GM23338 (cell line): ENCODE data around the gene ZNF69. TPM values are rescaled to one million over a fixed set of nuclear protein-coding genes. Genes with fewer than 3 reads are reported as not detected.

Experiments used
- ATAC-seq: fragments of 200-7000 bp; cut with Tn5 transposase; 3 replicates; pipeline ENCODE4 v1.9.1; 2020
- DNase-seq: peaks from one replicate; pipeline ENCODE4 v3.0.0-alpha.2; 2015; ENCODE audit warnings: low spot score
- H2AFZ ChIP-seq: fragments of 200-600 bp; sonication (generic); 2 replicates; pipeline ENCODE4 v1.8.0; 2016; ENCODE audit warnings: antibody characterized with exemption, mild to moderate bottlenecking, moderate library complexity
- H3F3A ChIP-seq: fragments of 200-600 bp; sonication (generic); replicated peaks from 2 replicates; pipeline ENCODE4 v1.8.0; 2017; ENCODE audit warnings: antibody characterized with exemption, mixed run types, low read depth
- H3K27ac ChIP-seq: fragments of 200-600 bp; sonication (generic); 2 replicates; pipeline ENCODE4 v1.6.1; 2016; ENCODE audit warnings: low read depth
- H3K27me3 ChIP-seq: fragments of 200-600 bp; sonication (generic); 2 replicates; pipeline ENCODE4 v1.8.0; 2016; ENCODE audit warnings: mild to moderate bottlenecking, mixed run types, moderate library complexity; ENCODE audit not compliant: insufficient read depth
- H3K36me3 ChIP-seq: fragments of 200-600 bp; sonication (generic); 2 replicates; pipeline ENCODE4 v1.8.0; 2016; ENCODE audit warnings: mild to moderate bottlenecking; ENCODE audit not compliant: insufficient read depth
- H3K4me1 ChIP-seq: fragments of 200-600 bp; sonication (generic); 2 replicates; pipeline ENCODE4 v1.8.0; 2016; ENCODE audit warnings: mild to moderate bottlenecking, moderate library complexity; ENCODE audit not compliant: insufficient read depth
- H3K4me2 ChIP-seq: fragments of 200-600 bp; sonication (generic); 2 replicates; pipeline ENCODE4 v1.7.1; 2017; ENCODE audit warnings: mixed run types
- H3K4me3 ChIP-seq: fragments of 200-600 bp; sonication (generic); 2 replicates; pipeline ENCODE4 v1.6.1; 2016; ENCODE audit warnings: mixed run types
- H3K79me2 ChIP-seq: fragments of 200-600 bp; sonication (generic); replicated peaks from 2 replicates; pipeline ENCODE4 v1.8.0; 2017; ENCODE audit warnings: mild to moderate bottlenecking; ENCODE audit not compliant: insufficient read depth
- H3K9me2 ChIP-seq: fragments of 200-600 bp; sonication (generic); 2 replicates; pipeline ENCODE4 v1.8.0; 2017; ENCODE audit not compliant: insufficient read depth
- H4K20me1 ChIP-seq: fragments of 200-600 bp; sonication (generic); replicated peaks from 2 replicates; pipeline ENCODE4 v1.8.0; 2017; ENCODE audit warnings: mild to moderate bottlenecking; ENCODE audit not compliant: insufficient read depth
- H3K27ac Mint-ChIP-seq: 2 replicates; pipeline ENCODE4 v1.8.0; 2020; ENCODE audit warnings: inconsistent platforms, mild to moderate bottlenecking, moderate library complexity, mixed read lengths
- H3K27me3 Mint-ChIP-seq: 3 replicates; pipeline ENCODE4 v1.8.0; 2022; ENCODE audit warnings: low read depth, mild to moderate bottlenecking, moderate library complexity, mixed read lengths, inconsistent platforms; ENCODE audit not compliant: insufficient read depth, poor library complexity
- H3K36me3 Mint-ChIP-seq: 3 replicates; pipeline ENCODE4 v1.8.0; 2021; ENCODE audit warnings: low read depth, mild to moderate bottlenecking, inconsistent platforms, moderate library complexity, mixed read lengths
- H3K4me1 Mint-ChIP-seq: 3 replicates; pipeline ENCODE4 v1.8.0; 2020; ENCODE audit warnings: mild to moderate bottlenecking, inconsistent platforms, mixed read lengths
- H3K4me3 Mint-ChIP-seq: 3 replicates; pipeline ENCODE4 v1.8.0; 2021; ENCODE audit warnings: moderate library complexity, mild to moderate bottlenecking, inconsistent platforms, mixed read lengths
- H3K9me3 Mint-ChIP-seq: 3 replicates; pipeline ENCODE4 v1.8.0; 2020; ENCODE audit warnings: moderate library complexity, mild to moderate bottlenecking, inconsistent platforms, mixed read lengths
- CREB1 ChIP-seq: fragments of 250-450 bp; sonication (Bioruptor Pico); IDR thresholded peaks from 2 replicates; pipeline ENCODE4 v1.5.0; 2020; ENCODE audit warnings: low read depth, mild to moderate bottlenecking, moderate library complexity
- EZH2phosphoT487 ChIP-seq: fragments of 200-600 bp; sonication (generic); IDR thresholded peaks from one replicate; pipeline ENCODE4 v1.8.1; 2018; ENCODE audit warnings: antibody characterized with exemption; ENCODE audit not compliant: unreplicated experiment
- JUNB ChIP-seq: IDR thresholded peaks from one replicate; pipeline ENCODE4 v1.6.1; 2016; ENCODE audit warnings: antibody characterized with exemption; ENCODE audit not compliant: unreplicated experiment
- NANOG ChIP-seq: IDR thresholded peaks from 2 replicates; pipeline ENCODE4 v1.6.1; 2016; ENCODE audit warnings: antibody characterized with exemption, borderline replicate concordance
- STAT1 ChIP-seq: IDR thresholded peaks from one replicate; pipeline ENCODE4 v1.6.1; 2016; ENCODE audit warnings: antibody characterized with exemption; ENCODE audit not compliant: unreplicated experiment
- ZNF114 ChIP-seq: fragments of 250-450 bp; sonication (Bioruptor Pico); IDR thresholded peaks from 2 replicates; pipeline ENCODE4 v1.5.0; 2020; ENCODE audit warnings: mild to moderate bottlenecking, moderate library complexity
- ZNF331 ChIP-seq: fragments of 250-450 bp; sonication (Bioruptor Pico); IDR thresholded peaks from 2 replicates; pipeline ENCODE4 v1.5.0; 2020; ENCODE audit warnings: low read depth, mild to moderate bottlenecking, moderate library complexity
- polyA plus RNA-seq: library from polyadenylated mRNA; unstranded; fragments of >200 nt; fragmentation: Nextera tagmentation; extraction: Ambion mirVana; gene quantifications from 2 replicates; pipeline ENCODE4 v1.2.1, GENCODE V29; 2016
- total RNA-seq: library from RNA; depleted of rRNA; stranded (reverse); fragments of >200 nt; shearing (Covaris generic); gene quantifications from 2 replicates; pipeline ENCODE4 v1.2.3, GENCODE V29; 2014
- TF ChIP-seq, protein P1 (sequence below): fragments of 250-450 bp; sonication (Bioruptor Pico); IDR thresholded peaks from 2 replicates; pipeline ENCODE4 v1.5.0; 2020; ENCODE audit warnings: mild to moderate bottlenecking, moderate library complexity
- TF ChIP-seq, protein P2 (sequence below), 2 experiments: fragments of 200-600 bp in 1 of 2; sonication (generic) in 1 of 2; conservative IDR thresholded peaks; 2 replicates each; pipeline versions ENCODE4 v1.5.1 to v1.6.1; 2016 to 2017; ENCODE audit warnings: antibody characterized with exemption in 2 of 2, low read depth in 2 of 2, mild to moderate bottlenecking in 2 of 2, moderate library complexity in 1 of 2
- TF ChIP-seq, protein P3 (sequence below): IDR thresholded peaks from one replicate; pipeline ENCODE4 v1.6.1; 2018; ENCODE audit warnings: antibody characterized with exemption; ENCODE audit not compliant: unreplicated experiment
- TF ChIP-seq, protein P4 (sequence below): IDR thresholded peaks from 2 replicates; pipeline ENCODE4 v1.6.1; 2016; ENCODE audit warnings: antibody characterized with exemption

Gene ZNF69
- total and polyA plus RNA-seq, 2 experiments from 2014 or later = 15.8 to 60.4 TPM

DNA sequence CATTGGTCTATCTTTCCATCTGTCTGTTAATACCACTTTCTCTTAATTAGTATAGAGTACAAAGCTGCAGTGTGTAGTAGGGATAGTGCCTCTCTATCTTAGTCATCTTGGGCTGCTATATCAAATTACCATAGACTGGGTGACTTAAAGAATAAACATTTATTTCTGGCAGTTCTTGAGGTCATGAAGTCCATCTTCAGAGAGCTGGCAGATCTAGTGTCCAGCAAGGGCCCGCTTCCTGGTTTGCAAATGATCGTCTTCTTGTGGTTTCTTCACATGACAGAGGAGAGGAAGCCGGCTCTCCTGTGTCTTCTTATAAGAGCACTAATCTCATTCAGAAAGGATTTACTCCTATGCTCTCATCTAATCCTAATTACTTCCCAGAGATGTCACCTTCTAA, 43.5 kb downstream of the ZNF69 start (continued):
- TF ChIP-seq, protein P1, sequence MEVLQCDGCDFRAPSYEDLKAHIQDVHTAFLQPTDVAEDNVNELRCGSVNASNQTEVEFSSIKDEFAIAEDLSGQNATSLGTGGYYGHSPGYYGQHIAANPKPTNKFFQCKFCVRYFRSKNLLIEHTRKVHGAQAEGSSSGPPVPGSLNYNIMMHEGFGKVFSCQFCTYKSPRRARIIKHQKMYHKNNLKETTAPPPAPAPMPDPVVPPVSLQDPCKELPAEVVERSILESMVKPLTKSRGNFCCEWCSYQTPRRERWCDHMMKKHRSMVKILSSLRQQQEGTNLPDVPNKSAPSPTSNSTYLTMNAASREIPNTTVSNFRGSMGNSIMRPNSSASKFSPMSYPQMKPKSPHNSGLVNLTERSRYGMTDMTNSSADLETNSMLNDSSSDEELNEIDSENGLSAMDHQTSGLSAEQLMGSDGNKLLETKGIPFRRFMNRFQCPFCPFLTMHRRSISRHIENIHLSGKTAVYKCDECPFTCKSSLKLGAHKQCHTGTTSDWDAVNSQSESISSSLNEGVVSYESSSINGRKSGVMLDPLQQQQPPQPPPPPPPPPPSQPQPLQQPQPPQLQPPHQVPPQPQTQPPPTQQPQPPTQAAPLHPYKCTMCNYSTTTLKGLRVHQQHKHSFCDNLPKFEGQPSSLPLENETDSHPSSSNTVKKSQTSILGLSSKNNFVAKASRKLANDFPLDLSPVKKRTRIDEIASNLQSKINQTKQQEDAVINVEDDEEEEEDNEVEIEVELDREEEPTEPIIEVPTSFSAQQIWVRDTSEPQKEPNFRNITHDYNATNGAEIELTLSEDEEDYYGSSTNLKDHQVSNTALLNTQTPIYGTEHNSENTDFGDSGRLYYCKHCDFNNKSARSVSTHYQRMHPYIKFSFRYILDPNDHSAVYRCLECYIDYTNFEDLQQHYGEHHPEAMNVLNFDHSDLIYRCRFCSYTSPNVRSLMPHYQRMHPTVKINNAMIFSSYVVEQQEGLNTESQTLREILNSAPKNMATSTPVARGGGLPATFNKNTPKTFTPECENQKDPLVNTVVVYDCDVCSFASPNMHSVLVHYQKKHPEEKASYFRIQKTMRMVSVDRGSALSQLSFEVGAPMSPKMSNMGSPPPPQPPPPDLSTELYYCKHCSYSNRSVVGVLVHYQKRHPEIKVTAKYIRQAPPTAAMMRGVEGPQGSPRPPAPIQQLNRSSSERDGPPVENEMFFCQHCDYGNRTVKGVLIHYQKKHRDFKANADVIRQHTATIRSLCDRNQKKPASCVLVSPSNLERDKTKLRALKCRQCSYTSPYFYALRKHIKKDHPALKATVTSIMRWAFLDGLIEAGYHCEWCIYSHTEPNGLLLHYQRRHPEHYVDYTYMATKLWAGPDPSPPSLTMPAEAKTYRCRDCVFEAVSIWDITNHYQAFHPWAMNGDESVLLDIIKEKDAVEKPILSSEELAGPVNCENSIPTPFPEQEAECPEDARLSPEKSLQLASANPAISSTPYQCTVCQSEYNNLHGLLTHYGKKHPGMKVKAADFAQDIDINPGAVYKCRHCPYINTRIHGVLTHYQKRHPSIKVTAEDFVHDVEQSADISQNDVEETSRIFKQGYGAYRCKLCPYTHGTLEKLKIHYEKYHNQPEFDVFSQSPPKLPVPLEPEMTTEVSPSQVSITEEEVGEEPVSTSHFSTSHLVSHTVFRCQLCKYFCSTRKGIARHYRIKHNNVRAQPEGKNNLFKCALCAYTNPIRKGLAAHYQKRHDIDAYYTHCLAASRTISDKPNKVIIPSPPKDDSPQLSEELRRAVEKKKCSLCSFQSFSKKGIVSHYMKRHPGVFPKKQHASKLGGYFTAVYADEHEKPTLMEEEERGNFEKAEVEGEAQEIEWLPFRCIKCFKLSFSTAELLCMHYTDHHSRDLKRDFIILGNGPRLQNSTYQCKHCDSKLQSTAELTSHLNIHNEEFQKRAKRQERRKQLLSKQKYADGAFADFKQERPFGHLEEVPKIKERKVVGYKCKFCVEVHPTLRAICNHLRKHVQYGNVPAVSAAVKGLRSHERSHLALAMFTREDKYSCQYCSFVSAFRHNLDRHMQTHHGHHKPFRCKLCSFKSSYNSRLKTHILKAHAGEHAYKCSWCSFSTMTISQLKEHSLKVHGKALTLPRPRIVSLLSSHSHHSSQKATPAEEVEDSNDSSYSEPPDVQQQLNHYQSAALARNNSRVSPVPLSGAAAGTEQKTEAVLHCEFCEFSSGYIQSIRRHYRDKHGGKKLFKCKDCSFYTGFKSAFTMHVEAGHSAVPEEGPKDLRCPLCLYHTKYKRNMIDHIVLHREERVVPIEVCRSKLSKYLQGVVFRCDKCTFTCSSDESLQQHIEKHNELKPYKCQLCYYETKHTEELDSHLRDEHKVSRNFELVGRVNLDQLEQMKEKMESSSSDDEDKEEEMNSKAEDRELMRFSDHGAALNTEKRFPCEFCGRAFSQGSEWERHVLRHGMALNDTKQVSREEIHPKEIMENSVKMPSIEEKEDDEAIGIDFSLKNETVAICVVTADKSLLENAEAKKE (CRISPR knock-in tag) = no peak
- no peak for TF ChIP-seq ZNF114 (CRISPR knock-in tag)
- TF ChIP-seq, protein P2, sequence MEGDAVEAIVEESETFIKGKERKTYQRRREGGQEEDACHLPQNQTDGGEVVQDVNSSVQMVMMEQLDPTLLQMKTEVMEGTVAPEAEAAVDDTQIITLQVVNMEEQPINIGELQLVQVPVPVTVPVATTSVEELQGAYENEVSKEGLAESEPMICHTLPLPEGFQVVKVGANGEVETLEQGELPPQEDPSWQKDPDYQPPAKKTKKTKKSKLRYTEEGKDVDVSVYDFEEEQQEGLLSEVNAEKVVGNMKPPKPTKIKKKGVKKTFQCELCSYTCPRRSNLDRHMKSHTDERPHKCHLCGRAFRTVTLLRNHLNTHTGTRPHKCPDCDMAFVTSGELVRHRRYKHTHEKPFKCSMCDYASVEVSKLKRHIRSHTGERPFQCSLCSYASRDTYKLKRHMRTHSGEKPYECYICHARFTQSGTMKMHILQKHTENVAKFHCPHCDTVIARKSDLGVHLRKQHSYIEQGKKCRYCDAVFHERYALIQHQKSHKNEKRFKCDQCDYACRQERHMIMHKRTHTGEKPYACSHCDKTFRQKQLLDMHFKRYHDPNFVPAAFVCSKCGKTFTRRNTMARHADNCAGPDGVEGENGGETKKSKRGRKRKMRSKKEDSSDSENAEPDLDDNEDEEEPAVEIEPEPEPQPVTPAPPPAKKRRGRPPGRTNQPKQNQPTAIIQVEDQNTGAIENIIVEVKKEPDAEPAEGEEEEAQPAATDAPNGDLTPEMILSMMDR (conservative IDR thresholded peaks at IDR 0.05; ENCODE audit: low read depth in 2 of 2) = no peak

DNA sequence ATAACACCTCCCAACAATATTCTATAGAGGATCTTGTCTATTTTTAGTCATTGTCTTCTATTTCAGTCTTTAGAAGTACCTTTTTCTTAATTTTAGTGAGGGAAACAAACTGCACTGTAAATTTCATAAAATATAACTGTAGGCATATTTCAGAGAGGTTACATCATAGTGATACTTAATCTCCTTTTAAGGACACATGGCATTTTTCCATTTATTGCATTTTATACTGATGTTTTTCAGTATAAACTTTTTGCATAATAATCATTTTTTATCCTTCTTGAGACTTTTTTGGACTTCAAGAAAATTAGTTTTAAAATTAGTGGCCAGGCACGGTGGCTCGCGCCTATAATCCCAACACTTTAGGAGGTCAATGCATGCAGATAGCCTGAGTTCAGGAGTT, 43.9 kb downstream of the ZNF69 start:
- ATAC-seq = no peak
- Histone ChIP-seq H4K20me1 (peaks cover 4% of the 10 kb centered on the region), H3K4me1 (no peaks in the 10 kb centered on the region), H3K4me3 (no peak overlapping the region), H3K4me2 (no peak overlapping the region), H3K79me2 (peaks cover 78% of the 10 kb centered on the region), H3F3A (no peaks in the 10 kb centered on the region), H3K9me2 (no peaks in the 10 kb centered on the region), H2AFZ (no peak overlapping the region), H3K27ac (no peak overlapping the region), H3K36me3 (peaks cover 7% of the 10 kb centered on the region; the same call in 1 of the 2 replicates), H3K27me3 (no peaks in the 10 kb centered on the region)
- H3K9me3 Mint-ChIP-seq = peaks cover 87% of the 10 kb centered on the region
- H3K4me1 Mint-ChIP-seq = no peaks in the 10 kb centered on the region
- no peak for DNase-seq
- H3K4me3 Mint-ChIP-seq = no peak overlapping the region
- TF ChIP-seq JUNB = no peak
- no peak for TF ChIP-seq ZNF114 (CRISPR knock-in tag)
- TF ChIP-seq STAT1 = no peak
- no peak for TF ChIP-seq CREB1 (CRISPR knock-in tag)
- TF ChIP-seq, protein P3, sequence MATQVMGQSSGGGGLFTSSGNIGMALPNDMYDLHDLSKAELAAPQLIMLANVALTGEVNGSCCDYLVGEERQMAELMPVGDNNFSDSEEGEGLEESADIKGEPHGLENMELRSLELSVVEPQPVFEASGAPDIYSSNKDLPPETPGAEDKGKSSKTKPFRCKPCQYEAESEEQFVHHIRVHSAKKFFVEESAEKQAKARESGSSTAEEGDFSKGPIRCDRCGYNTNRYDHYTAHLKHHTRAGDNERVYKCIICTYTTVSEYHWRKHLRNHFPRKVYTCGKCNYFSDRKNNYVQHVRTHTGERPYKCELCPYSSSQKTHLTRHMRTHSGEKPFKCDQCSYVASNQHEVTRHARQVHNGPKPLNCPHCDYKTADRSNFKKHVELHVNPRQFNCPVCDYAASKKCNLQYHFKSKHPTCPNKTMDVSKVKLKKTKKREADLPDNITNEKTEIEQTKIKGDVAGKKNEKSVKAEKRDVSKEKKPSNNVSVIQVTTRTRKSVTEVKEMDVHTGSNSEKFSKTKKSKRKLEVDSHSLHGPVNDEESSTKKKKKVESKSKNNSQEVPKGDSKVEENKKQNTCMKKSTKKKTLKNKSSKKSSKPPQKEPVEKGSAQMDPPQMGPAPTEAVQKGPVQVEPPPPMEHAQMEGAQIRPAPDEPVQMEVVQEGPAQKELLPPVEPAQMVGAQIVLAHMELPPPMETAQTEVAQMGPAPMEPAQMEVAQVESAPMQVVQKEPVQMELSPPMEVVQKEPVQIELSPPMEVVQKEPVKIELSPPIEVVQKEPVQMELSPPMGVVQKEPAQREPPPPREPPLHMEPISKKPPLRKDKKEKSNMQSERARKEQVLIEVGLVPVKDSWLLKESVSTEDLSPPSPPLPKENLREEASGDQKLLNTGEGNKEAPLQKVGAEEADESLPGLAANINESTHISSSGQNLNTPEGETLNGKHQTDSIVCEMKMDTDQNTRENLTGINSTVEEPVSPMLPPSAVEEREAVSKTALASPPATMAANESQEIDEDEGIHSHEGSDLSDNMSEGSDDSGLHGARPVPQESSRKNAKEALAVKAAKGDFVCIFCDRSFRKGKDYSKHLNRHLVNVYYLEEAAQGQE = no peak
- TF ChIP-seq, protein P4, sequence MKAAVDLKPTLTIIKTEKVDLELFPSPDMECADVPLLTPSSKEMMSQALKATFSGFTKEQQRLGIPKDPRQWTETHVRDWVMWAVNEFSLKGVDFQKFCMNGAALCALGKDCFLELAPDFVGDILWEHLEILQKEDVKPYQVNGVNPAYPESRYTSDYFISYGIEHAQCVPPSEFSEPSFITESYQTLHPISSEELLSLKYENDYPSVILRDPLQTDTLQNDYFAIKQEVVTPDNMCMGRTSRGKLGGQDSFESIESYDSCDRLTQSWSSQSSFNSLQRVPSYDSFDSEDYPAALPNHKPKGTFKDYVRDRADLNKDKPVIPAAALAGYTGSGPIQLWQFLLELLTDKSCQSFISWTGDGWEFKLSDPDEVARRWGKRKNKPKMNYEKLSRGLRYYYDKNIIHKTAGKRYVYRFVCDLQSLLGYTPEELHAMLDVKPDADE = no peak
- no peak for TF ChIP-seq EZH2phosphoT487
- no peak for TF ChIP-seq NANOG
- no peak for TF ChIP-seq ZNF331 (CRISPR knock-in tag)
- no peaks in the 10 kb centered on the region for H3K27me3 Mint-ChIP-seq
- H3K27ac Mint-ChIP-seq = no peak overlapping the region
- peaks cover 27% of the 10 kb centered on the region for H3K36me3 Mint-ChIP-seq
